ENCODE measurements around the gene SEC24C.
"Not testable (repeated sequence)": the region's sequence is repeated elsewhere in the genome, so short reads cannot be mapped to it uniquely, and the experiment has no call there.

DNA sequence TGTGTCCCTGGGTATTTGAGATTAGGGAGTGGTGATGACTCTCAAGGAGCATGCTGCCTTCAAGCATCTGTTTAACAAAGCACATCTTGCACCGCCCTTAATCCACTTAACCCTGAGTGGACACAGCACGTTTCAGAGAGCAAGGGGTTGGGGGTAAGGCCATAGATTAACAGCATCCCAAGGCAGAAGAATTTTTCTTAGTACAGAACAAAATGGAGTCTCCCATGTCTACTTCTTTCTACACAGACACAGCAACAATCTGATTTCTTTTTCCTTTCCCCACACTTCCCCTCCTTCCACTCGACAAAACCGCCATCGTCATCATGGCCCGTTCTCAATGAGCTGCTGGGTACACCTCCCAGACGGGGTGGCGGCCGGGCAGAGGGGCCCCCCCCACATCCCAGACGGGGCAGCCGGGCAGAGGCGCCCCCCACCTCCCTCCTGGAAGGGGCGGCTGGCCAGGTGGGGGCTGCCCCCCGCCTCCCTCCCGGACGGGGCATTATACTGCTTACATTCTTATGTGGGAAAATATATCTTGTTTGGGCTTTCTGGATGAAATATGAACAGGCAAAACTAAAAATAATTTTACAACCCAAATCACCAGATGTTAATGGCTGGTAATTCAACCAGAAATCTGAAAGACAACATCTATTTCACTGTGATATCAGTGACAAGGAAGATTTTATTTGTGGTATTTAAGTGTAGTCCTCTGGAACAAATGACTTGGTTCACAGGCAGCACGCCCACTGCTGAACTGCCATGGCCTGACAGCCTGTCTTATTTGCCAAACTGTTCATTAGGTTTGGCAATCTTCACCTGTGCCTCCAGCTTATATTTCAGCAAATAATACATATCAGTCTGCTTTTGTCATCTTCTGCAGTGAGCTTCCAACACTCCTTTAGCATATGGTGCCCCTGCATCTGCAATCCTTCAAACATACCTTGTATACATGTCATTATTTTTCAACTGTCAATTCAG is 28.7 kb upstream of the SEC24C start:
- TF ChIP-seq, protein P1, sequence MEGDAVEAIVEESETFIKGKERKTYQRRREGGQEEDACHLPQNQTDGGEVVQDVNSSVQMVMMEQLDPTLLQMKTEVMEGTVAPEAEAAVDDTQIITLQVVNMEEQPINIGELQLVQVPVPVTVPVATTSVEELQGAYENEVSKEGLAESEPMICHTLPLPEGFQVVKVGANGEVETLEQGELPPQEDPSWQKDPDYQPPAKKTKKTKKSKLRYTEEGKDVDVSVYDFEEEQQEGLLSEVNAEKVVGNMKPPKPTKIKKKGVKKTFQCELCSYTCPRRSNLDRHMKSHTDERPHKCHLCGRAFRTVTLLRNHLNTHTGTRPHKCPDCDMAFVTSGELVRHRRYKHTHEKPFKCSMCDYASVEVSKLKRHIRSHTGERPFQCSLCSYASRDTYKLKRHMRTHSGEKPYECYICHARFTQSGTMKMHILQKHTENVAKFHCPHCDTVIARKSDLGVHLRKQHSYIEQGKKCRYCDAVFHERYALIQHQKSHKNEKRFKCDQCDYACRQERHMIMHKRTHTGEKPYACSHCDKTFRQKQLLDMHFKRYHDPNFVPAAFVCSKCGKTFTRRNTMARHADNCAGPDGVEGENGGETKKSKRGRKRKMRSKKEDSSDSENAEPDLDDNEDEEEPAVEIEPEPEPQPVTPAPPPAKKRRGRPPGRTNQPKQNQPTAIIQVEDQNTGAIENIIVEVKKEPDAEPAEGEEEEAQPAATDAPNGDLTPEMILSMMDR (IDR thresholded peaks at IDR 0.05): not testable (repeated sequence)
- TF ChIP-seq POLR2A (IDR thresholded peaks at IDR 0.05): not testable (repeated sequence)

All from thyroid gland (tissue), 4 donors.